ENCODE results near the gene TENT5C.

TENT5C gene

DNA sequence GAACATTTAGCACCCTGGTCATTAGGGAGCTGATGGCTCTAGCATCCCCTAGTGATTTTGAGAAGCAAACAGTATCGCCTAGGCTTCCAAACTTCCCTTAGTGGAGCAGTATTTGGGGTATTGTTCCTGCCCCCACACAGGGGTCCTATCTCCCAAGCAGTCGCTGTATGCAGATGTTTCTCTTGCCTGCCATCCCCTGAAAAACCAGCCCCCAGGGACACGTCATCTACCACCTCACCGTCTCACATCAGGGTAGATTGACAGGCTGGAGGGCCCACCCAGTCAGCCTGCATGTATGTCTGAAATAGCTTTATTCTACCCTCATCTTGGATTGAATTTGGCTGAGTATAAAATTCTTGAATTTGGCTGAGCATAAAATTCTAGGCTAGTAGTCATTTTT lies 33.9 kb downstream of the TENT5C start:
- no peak overlapping the region for H3K4me3 ChIP-seq (ENCODE audit: low read depth, low read length)
- TF ChIP-seq, protein P1, sequence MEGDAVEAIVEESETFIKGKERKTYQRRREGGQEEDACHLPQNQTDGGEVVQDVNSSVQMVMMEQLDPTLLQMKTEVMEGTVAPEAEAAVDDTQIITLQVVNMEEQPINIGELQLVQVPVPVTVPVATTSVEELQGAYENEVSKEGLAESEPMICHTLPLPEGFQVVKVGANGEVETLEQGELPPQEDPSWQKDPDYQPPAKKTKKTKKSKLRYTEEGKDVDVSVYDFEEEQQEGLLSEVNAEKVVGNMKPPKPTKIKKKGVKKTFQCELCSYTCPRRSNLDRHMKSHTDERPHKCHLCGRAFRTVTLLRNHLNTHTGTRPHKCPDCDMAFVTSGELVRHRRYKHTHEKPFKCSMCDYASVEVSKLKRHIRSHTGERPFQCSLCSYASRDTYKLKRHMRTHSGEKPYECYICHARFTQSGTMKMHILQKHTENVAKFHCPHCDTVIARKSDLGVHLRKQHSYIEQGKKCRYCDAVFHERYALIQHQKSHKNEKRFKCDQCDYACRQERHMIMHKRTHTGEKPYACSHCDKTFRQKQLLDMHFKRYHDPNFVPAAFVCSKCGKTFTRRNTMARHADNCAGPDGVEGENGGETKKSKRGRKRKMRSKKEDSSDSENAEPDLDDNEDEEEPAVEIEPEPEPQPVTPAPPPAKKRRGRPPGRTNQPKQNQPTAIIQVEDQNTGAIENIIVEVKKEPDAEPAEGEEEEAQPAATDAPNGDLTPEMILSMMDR (IDR thresholded peaks at IDR 0.05; ENCODE audit: insufficient read depth, low read length, missing control alignments), result no peak
- DNase-seq (ENCODE audit: low read depth, low spot score), result no peak
- POLR2A ChIA-PET, result no interaction called here
- CTCF ChIA-PET, result interaction anchor here (1.0 kb wide), 1 partner anchor 15 kb away, joined by 3 read pairs; no protein-coding TSS in a partner anchor

DNA sequence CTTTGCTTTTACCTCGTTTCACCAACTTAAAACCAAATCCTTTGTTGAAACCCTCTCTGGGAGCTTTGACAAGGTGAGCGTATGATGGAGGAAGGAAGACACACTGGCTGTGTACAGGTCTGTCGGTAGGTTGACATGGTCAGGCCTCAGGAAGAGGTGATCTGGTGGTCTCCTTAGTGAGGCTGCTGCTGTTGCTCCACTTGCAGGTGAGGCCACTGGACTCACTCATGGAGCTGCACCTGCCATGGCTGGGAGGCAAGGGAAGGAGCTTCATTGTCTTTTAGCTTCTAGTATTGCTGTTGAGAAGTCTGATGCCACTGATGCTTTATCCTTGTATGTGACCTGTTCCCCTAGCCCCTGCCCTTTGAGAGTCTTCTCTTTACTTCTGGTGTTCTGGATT lies 35.7 kb downstream of the TENT5C start:
- DNase-seq (ENCODE audit: low read depth, low spot score), result no peak
- CTCF ChIA-PET, result no interaction called here
- TF ChIP-seq, protein P1 (IDR thresholded peaks at IDR 0.05; ENCODE audit: insufficient read depth, low read length, missing control alignments), result no peak
- POLR2A ChIA-PET, result no interaction called here
- H3K4me3 ChIP-seq (ENCODE audit: low read depth, low read length), result no peak overlapping the region

DNA sequence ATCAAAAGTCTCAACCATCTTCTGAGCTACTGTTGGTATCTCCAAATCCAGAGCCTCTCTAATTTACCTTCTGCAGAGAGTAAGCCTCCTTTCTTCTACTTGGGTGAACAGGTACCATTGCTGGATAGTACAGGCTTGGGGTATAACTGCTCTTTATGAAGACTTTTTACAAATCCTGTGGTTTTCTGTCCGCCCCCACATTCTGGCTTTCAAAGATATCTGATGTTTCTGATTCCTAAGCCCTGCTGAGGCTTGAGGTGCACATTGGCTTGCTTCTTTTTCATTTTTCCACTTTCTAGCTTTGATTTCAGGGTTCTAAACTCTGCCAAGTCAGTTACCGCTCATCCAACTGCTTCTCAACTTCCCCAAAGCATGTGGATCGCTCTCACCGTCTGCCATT lies 37.1 kb downstream of the TENT5C start:
- DNase-seq (ENCODE audit: low read depth, low spot score), result no peak
- CTCF ChIA-PET, result no interaction called here
- H3K4me3 ChIP-seq (ENCODE audit: low read depth, low read length), result no peak overlapping the region
- POLR2A ChIA-PET, result no interaction called here
- TF ChIP-seq, protein P1 (IDR thresholded peaks at IDR 0.05; ENCODE audit: insufficient read depth, low read length, missing control alignments), result no peak

DNA sequence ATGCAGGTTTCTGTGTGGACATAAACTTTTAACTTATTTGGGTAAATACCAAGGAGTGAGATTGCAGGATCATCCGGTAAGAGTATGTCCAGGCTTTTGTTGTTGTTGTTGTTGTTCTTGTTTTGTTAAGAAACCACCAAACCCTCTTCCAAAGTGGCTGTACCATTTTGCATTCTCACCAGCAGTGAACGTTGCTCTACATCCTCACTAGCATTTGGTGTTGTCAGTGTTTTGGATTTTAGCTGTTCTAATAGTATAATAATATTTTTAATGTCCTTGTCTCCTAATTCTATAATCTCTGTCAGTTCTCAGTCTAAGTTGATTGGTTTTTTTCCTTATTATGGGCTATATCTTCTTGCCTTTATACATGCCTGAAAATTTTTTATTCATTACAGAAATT lies 37.8 kb downstream of the TENT5C start:
- ChIA-PET CTCF (no interaction called here), POLR2A (no interaction called here)
- H3K4me3 ChIP-seq (ENCODE audit: low read depth, low read length), result no peak overlapping the region
- no peak for DNase-seq (ENCODE audit: low read depth, low spot score)
- TF ChIP-seq, protein P1 (IDR thresholded peaks at IDR 0.05; ENCODE audit: insufficient read depth, low read length, missing control alignments), result no peak

DNA sequence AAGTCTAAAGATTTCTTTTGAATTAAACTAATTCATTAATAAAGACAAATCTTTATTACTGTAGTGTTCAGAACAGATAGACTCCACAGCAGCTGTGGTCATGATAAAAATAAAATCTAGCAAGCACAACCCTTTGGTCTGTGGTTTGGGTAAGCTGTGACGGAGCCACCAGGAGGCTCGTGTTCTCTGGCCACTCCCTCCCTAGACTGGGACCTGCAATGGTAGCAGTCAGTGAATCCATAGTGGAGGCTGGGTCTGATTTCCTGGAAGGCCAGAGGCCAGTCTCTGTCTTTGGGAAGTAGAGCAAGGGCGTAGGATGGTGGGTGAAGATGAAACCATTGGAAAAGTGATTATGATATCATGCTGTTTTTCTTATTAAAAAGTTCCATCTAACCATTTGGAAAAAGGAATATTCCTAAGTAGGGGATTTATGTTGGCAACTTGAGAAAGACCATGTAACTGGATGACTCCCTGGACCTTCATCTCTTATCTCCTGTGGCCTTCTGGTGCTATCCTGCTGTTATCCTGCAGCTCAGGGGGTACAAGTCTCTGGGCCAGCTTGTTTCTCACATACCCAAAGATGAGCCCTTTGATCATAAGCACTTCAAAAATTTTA lies 39.0 kb downstream of the TENT5C start:
- no peak overlapping the region for H3K4me3 ChIP-seq (ENCODE audit: low read depth, low read length)

DNA sequence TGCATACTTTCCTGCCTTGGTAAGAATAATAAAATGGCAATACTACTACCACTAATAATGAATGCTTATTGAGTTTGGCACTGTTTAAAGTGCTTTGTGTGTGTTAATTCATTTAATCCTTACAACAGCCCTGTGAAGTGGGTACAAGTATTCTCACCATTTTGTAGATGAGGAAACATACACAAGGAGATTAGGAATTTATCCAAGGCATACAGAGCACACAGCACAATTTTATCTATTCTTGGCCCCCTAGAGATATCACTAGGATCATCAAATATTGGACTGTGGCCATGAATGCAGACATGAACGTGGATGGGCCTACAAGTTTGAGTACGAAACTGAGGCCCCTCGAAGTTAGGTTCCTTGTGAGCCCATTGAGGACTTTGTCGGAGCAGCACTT lies 39.5 kb downstream of the TENT5C start:
- ChIA-PET POLR2A (no interaction called here), CTCF (interaction anchor here (1.5 kb wide), 1 partner anchor 109 kb away, joined by 4 read pairs; no protein-coding TSS in a partner anchor)
- TF ChIP-seq, protein P1 (IDR thresholded peaks at IDR 0.05; ENCODE audit: insufficient read depth, low read length, missing control alignments), result no peak
- DNase-seq (ENCODE audit: low read depth, low spot score), result no peak
- H3K4me3 ChIP-seq (ENCODE audit: low read depth, low read length), result no peak overlapping the region

More for the DNA sequence above, 39.0 kb downstream of the TENT5C start:
- TF ChIP-seq, protein P1 (IDR thresholded peaks at IDR 0.05; ENCODE audit: insufficient read depth, low read length, missing control alignments), result no peak
- ChIA-PET POLR2A (no interaction called here), CTCF (no interaction called here)
- DNase-seq (ENCODE audit: low read depth, low spot score), result no peak

All from AG04449 (cell line).